Erythroblast (primary cell): ENCODE results near the gene ZNF316.

Experiments
- GATA1 ChIP-seq: IDR thresholded peaks from 2 replicates; pipeline ENCODE4 v1.6.1; 2011; ENCODE audit warnings: low read depth, mild to moderate bottlenecking, control low read depth, low read length, moderate library complexity
- POLR2A ChIP-seq: IDR thresholded peaks from 2 replicates; pipeline ENCODE4 v1.6.1; 2011; ENCODE audit warnings: mild to moderate bottlenecking, low read length

- TF ChIP-seq POLR2A, result no peak
- TF ChIP-seq GATA1, result no peak
Measured at GRCh38 chr7:6700793-6701192, 63.7 kb downstream of the ZNF316 start.
